Esophagus squamous epithelium (tissue), 5 donors: ENCODE results near the gene GAB4. TPM values are rescaled to one million over a fixed set of nuclear protein-coding genes. Genes with fewer than 3 reads are reported as not detected.

Experiments
- DNase-seq: peaks from one replicate; lab custom pipeline; 2025; lab: John Stamatoyannopoulos, UW
- H3K27ac ChIP-seq, 4 donors: fragments of 200-600 bp; sonication (generic); one replicate each; pipeline ENCODE4 v1.5.1; 2016 to 2019; ENCODE audit warnings: mild to moderate bottlenecking in 1 of 4
- H3K27me3 ChIP-seq, 4 donors: fragments of 200-600 bp; sonication (generic); 1 replicate in 3 of 4; 2 replicates in 1 of 4; pipeline versions ENCODE4 v1.5.1 to v1.6.0; 2017 to 2021; ENCODE audit warnings: antibody characterized with exemption in 1 of 4
- H3K36me3 ChIP-seq, 3 donors: fragments of 200-600 bp; sonication (generic); one replicate each; pipeline ENCODE4 v1.5.1; 2016 to 2019
- H3K4me1 ChIP-seq, 3 donors: fragments of 200-600 bp; sonication (generic); one replicate each; pipeline ENCODE4 v1.5.1; 2017 to 2019
- H3K4me3 ChIP-seq, 4 donors: fragments of 200-600 bp; sonication (generic); 1 replicate in 3 of 4; 2 replicates in 1 of 4; pipeline ENCODE4 v1.5.1; 2016 to 2019; ENCODE audit warnings: mild to moderate bottlenecking in 2 of 4, moderate library complexity in 1 of 4
- H3K9me3 ChIP-seq, 3 donors: fragments of 200-600 bp; sonication (generic); one replicate each; pipeline ENCODE4 v1.5.1; 2016 to 2019
- CTCF ChIP-seq, 6 experiments: fragments of 450-650 bp in 4 of 6; fragments of 200-600 bp in 2 of 6; sonication (generic) in 2 of 6; IDR thresholded peaks; one replicate each; pipeline ENCODE4 v1.5.1; 2016 to 2019; ENCODE audit warnings: antibody characterized with exemption in 6 of 6, mild to moderate bottlenecking in 4 of 6, moderate library complexity in 4 of 6
- POLR2A ChIP-seq, 4 donors: fragments of 450-650 bp; IDR thresholded peaks; one replicate each; pipeline ENCODE4 v1.6.1; 2017; ENCODE audit warnings: antibody characterized with exemption in 4 of 4, mild to moderate bottlenecking in 4 of 4, moderate library complexity in 3 of 4
- WGBS, 2 donors: methylation state at CpG; one replicate each; pipeline ENCODE4 v1.1.5; 2018; 5-methylcytosine and 5-hydroxymethylcytosine counted together
- intact Hi-C: fragments of 100-400 bp; cut with DNase I; formaldehyde crosslinking; loops from one replicate; pipeline ENCODE4 v1.15.0; 2022
- total RNA-seq, 4 donors: library from RNA; depleted of rRNA; stranded (reverse); fragments of >200 nt; gene quantifications; one replicate each; pipeline ENCODE4 v1.1.0, GENCODE V29; 2016
- donor health status: DM: yes; HTN: yes; CAD: no.

Gene GAB4
- total RNA-seq, 4 donors from 2014 or later, result not detected

GRCh38 chr22:16964366-16964765, 43.7 kb downstream of the GAB4 start:
- no peaks in the 10 kb centered on the region for H3K9me3 ChIP-seq
- H3K27me3 ChIP-seq, result no peaks in the 10 kb centered on the region
- H3K4me3 ChIP-seq, result no peak overlapping the region
- no peaks in the 10 kb centered on the region for H3K36me3 ChIP-seq
- no peaks in the 10 kb centered on the region for H3K4me1 ChIP-seq
- intact Hi-C loops, result no loop called here
- no peak for DNase-seq
- 20 to 62% methylated on average over 1 to 3 of the region's 5 CpGs for whole genome bisulfite sequencing, 2 donors
- no peak overlapping the region for H3K27ac ChIP-seq
- TF ChIP-seq CTCF (IDR thresholded peaks at IDR 0.05) (no peak), POLR2A (IDR thresholded peaks at IDR 0.05) (no peak)

GRCh38 chr22:16963189-16963945, 44.7 kb downstream of the GAB4 start:
- TF ChIP-seq POLR2A (IDR thresholded peaks at IDR 0.05) (no peak), CTCF (IDR thresholded peaks at IDR 0.05) (no peak)
- Histone ChIP-seq H3K27me3 (no peaks in the 10 kb centered on the region), H3K9me3 (no peaks in the 10 kb centered on the region), H3K27ac (no peak overlapping the region), H3K36me3 (no peaks in the 10 kb centered on the region), H3K4me1 (no peaks in the 10 kb centered on the region), H3K4me3 (no peak overlapping the region)
- DNase-seq, result no peak
- 75 to 80% methylated on average over 1 to 6 of the region's 18 CpGs for WGBS, 2 donors
- intact Hi-C loops, result no loop called here

- intact Hi-C loops, result no loop called here
- DNase-seq, result no peak
Observed at GRCh38 chr22:16962501-16962900, 45.5 kb downstream of the GAB4 start.

GRCh38 chr22:16961477-16962186, 46.4 kb downstream of the GAB4 start:
- TF ChIP-seq POLR2A (IDR thresholded peaks at IDR 0.05) (no peak), CTCF (IDR thresholded peaks at IDR 0.05) (no peak)
- no peaks in the 10 kb centered on the region for H3K36me3 ChIP-seq
- intact Hi-C loops, result no loop called here
- no peaks in the 10 kb centered on the region for H3K4me1 ChIP-seq
- H3K27me3 ChIP-seq, result peaks cover 0 to 3% (median 0%) of the 10 kb centered on the region in 4 donors
- no peak for DNase-seq
- H3K4me3 ChIP-seq, result no peak overlapping the region
- 76 to 78% methylated on average over 14 of the region's 14 CpGs for WGBS, 2 donors
- H3K9me3 ChIP-seq, result no peaks in the 10 kb centered on the region
- no peak overlapping the region for H3K27ac ChIP-seq

More at GRCh38 chr22:16962501-16962900, 45.5 kb downstream of the GAB4 start:
- TF ChIP-seq POLR2A (IDR thresholded peaks at IDR 0.05), result no peak
- TF ChIP-seq CTCF (IDR thresholded peaks at IDR 0.05), result no peak
- Histone ChIP-seq H3K4me3 (no peak overlapping the region), H3K4me1 (no peaks in the 10 kb centered on the region), H3K27ac (no peak overlapping the region), H3K36me3 (no peaks in the 10 kb centered on the region), H3K9me3 (no peaks in the 10 kb centered on the region), H3K27me3 (peaks cover 0 to 3% (median 0%) of the 10 kb centered on the region in 4 donors)
- 72 to 82% methylated on average over 5 to 7 of the region's 7 CpGs for WGBS, 2 donors

- DNase-seq, result no peak
- Histone ChIP-seq H3K36me3 (no peaks in the 10 kb centered on the region), H3K9me3 (no peaks in the 10 kb centered on the region), H3K27me3 (peaks cover 0 to 3% (median 0%) of the 10 kb centered on the region in 4 donors), H3K27ac (no peak overlapping the region), H3K4me1 (no peaks in the 10 kb centered on the region), H3K4me3 (no peak overlapping the region)
- WGBS, 2 donors, result 61 to 69% methylated on average over 3 to 4 of the region's 4 CpGs
- no peak for TF ChIP-seq POLR2A (IDR thresholded peaks at IDR 0.05)
- no peak for TF ChIP-seq CTCF (IDR thresholded peaks at IDR 0.05)
- intact Hi-C loops, result no loop called here
Observed at GRCh38 chr22:16960884-16961249, 47.2 kb downstream of the GAB4 start.
